Right hindlimb (tissue), 1 donor: Measurements from ENCODE around the gene CRELD2.

ENCODE experiments used
- DNase-seq: peaks from one replicate; pipeline ENCODE4 v3.0.0-alpha.2; 2018

CRELD2 gene

DNA sequence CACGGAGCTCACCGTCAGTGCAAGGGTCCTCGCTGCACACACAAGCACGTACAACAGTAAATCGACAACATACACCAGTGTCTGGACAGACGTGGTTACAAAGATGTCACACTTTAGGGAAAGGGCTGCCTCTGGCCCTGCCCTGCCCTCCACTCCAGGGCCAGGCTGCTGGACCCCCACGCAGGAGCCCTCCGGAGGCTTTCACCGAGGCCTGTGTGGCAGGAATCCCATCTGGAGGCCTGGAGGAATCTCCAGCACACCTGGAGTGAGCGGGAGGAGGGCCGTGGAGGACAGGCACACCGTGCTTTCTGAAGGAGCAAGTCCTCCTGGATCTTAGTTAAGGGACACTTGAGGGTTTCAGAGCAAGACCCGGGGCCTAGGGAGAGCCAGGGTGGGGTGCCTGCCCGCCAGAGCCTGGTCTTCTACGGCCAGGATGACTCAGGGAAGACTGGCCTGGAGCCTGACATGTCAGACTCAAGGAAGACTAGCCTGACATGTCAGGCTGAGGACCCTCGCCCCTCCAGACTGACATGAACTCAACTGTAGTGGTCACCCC, 40.0 kb downstream of the CRELD2 start:
- DNase-seq: peak; percentile 16

DNA sequence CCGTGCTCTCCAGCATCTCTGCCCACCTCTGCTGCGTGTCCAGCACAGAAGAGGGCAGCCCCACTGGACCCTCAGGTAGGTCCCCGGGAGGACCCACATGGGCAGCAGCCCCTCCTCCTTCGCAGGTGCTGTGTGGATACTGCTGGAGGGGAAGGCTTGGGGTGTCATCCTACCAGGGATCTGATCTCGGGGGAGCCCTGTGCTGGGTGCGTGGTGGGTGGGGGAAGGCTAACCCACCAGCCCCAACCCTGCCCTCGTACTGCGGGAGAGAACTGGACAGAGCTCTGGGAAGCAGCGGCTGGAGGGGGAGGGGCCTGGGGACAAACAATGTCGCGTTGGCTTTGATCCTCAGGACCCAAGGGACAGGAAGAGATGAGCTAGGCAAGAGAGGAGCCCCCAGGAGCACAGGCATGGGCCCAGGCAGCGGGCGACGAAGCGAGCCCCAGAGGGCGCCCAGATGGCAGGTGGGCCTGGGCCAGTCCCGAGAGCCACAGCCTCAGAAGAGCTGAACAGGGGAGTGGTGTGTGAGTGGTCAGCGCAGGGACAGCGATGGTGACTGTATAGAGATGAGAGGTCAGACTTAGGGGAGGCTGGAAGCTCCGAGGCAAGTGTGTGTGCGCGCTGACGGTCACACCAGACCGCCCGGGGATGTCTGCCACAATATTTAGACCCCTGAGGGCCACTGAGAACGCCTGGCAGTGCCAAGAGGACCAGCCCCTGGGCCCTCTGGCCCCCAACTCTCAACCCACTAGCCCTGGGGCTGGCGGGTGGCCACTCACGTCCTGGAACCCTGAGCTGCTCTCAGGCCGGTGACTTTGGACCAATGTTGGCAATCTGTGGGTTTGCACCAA, 40.7 kb downstream of the CRELD2 start:
- peak; percentile 39 for DNase-seq

DNA sequence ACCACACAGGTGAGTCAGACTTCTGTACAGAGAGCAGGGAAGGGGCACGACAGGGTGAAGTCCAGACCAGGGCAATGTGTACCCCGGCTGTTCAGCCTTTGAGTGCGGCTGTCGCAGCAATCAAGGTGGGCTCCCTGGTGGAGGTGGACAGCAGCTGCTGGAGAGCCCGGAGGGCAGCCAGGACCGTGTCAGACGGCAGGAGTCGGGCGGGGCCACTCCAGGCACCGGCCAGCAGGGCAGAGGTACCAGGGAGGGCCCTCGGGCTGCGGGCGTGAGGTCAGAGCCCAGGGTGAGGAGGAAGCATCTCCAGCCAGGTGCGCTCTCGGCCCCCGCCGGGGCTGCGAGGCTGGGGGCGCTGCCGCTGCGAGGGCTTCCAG, 41.3 kb downstream of the CRELD2 start:
- no peak for DNase-seq

DNA sequence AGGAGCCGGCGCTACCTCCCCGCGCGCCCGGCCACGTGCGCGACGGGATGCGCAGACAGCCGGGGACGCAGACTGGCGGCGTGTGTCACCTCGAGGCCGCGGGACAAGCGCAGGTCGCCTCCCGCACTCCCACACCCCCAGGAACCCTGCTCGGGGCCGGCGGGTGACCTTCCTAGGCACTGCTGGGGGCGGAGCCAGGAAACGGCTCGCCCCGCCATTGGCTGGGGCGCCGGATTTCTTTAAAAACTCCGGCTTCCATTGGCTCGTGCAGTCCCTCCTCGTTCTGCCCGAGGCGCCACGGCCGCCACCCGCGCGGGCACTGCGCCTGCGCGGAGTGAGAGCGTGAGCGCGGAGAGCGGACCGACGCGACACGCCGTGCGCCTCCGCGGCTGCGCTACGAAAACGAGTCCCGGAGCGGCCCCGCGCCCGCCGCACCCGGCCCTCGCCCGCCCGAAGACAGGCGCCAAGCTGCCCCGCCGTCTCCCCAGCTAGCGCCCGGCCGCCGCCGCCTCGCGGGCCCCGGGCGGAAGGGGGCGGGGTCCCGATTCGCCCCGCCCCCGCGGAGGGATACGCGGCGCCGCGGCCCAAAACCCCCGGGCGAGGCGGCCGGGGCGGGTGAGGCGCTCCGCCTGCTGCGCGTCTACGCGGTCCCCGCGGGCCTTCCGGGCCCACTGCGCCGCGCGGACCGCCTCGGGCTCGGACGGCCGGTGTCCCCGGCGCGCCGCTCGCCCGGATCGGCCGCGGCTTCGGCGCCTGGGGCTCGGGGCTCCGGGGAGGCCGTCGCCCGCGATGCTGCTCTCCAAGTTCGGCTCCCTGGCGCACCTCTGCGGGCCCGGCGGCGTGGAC, 41.9 kb downstream of the CRELD2 start, which contains the start of gene PIM3:
Gene PIM3, plus strand, starts transcription at position 614 of the 846 bp plus-strand sequence. Its CDS starts 176 bp downstream, at position 790.
- peak; percentile 96 for DNase-seq

DNA sequence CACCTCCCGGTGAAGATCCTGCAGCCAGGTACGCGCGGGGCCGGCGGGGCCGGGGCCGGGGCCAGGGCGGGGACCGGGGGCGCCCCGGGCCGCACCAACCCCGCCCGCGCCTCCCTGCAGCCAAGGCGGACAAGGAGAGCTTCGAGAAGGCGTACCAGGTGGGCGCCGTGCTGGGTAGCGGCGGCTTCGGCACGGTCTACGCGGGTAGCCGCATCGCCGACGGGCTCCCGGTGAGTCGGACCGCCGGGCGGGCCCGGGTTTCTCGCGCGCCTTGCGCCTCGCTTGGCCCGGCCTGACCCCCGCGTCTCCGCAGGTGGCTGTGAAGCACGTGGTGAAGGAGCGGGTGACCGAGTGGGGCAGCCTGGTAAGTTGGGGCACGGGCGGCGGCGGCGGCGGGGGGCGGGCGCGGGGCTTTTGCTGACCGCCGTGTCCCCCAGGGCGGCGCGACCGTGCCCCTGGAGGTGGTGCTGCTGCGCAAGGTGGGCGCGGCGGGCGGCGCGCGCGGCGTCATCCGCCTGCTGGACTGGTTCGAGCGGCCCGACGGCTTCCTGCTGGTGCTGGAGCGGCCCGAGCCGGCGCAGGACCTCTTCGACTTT, 42.7 kb downstream of the CRELD2 start:
- no peak for DNase-seq

DNA sequence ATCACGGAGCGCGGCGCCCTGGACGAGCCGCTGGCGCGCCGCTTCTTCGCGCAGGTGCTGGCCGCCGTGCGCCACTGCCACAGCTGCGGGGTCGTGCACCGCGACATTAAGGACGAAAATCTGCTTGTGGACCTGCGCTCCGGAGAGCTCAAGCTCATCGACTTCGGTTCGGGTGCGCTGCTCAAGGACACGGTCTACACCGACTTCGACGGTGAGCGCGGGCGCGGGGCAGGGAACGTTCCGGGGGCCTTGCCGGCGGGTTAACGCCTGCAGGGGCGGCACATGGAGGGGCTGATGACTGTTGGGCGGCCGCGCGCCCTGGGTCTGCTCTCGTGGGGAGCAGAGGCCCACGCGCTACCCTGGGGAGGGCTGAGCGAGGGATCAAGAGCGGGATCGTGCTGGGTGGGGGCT, 43.2 kb downstream of the CRELD2 start:
- DNase-seq: peak; percentile 34

DNA sequence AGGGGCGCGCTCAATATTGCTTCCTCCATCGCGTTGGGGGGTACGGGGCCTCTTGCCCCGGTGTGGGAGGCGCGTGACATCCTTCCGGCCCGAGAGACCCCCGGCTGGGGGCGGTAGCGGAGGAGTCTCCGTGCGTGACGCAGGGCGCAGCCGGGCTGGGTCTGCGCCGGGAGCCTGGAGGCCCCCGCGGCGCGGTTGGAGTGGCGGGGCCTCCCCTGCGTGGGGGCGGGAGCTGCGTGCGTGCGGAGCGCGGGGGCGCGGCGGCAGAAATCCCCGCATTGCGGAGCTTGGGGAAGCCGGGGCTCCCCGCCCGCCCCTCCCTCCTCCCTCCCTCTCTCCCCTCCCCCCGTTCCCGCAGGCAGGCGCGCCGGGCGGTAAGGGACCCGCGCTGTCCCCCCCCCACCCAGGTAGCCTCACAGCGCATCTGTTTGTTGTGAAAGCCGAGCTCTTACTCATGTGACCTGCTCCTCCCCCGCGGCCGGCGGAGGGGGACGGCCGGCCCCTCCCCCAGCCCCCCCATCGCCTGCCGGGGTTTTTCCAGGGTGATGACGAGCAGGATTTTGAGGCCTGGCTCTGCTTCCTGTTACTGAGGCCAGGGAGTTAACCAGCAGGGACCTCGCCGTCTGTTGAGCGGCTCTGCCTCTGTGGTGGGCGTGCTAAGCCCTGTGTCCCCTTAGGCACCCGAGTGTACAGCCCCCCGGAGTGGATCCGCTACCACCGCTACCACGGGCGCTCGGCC, 43.7 kb downstream of the CRELD2 start:
- peak; percentile 86 for DNase-seq

DNA sequence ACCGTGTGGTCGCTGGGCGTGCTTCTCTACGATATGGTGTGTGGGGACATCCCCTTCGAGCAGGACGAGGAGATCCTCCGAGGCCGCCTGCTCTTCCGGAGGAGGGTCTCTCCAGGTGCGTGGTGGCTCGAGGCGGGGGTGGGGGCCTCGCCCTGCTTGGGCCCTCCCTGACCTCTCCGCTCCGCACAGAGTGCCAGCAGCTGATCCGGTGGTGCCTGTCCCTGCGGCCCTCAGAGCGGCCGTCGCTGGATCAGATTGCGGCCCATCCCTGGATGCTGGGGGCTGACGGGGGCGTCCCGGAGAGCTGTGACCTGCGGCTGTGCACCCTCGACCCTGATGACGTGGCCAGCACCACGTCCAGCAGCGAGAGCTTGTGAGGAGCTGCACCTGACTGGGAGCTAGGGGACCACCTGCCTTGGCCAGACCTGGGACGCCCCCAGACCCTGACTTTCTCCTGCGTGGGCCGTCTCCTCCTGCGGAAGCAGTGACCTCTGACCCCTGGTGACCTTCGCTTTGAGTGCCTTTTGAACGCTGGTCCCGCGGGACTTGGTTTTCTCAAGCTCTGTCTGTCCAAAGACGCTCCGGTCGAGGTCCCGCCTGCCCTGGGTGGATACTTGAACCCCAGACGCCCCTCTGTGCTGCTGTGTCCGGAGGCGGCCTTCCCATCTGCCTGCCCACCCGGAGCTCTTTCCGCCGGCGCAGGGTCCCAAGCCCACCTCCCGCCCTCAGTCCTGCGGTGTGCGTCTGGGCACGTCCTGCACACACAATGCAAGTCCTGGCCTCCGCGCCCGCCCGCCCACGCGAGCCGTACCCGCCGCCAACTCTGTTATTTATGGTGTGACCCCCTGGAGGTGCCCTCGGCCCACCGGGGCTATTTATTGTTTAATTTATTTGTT, 44.6 kb downstream of the CRELD2 start:
- peak; percentile 33 for DNase-seq

DNA sequence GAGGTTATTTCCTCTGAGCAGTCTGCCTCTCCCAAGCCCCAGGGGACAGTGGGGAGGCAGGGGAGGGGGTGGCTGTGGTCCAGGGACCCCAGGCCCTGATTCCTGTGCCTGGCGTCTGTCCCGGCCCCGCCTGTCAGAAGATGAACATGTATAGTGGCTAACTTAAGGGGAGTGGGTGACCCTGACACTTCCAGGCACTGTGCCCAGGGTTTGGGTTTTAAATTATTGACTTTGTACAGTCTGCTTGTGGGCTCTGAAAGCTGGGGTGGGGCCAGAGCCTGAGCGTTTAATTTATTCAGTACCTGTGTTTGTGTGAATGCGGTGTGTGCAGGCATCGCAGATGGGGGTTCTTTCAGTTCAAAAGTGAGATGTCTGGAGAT, 45.2 kb downstream of the CRELD2 start:
- no peak for DNase-seq

DNA sequence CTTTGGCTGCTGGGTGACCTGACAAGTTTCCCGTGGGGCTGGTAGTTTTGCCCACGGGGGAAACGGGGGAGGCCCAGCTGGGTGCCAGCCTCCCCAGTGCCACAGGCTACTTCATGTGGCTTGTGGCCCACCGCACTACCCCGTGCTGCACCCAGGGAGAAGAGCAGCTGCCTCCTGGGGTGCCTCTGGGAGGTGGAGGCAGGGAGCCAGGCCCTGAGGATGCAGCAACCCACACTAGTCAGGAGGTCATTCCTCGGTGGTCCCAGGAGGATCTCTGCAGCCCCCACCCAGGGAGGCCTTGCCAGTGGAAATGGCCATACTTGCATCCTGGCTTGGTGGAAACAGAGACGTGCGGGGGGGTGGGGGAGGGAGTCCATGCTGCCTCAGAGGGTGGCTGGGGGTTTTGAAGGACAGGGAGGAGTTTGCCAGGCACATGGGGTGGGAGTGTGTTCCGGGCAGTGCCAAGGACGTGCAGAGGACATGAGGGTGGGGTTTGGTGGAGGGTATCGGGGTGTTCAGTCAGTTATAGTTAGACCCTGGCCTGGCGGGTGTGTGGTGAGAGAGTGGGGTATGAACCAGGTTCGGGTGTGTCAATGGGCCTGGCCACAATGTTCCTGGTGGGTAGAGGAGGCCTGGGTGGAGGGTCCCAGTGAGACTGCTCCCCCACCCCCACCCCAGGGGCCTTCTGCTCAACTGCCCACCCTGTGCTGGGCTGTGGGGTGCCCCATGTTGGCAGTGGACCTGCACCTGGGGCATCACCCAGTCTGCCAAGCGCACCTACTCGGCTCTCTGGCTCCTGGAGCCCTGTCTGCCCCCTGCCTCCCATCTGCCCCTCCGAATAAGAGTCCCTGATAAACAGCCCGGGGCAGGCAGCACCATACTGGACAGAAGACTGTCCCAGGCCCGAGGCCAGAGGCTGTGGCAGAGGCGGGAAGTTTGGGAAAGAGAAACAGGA, 46.0 kb downstream of the CRELD2 start:
- peak; percentile 22 for DNase-seq

DNA sequence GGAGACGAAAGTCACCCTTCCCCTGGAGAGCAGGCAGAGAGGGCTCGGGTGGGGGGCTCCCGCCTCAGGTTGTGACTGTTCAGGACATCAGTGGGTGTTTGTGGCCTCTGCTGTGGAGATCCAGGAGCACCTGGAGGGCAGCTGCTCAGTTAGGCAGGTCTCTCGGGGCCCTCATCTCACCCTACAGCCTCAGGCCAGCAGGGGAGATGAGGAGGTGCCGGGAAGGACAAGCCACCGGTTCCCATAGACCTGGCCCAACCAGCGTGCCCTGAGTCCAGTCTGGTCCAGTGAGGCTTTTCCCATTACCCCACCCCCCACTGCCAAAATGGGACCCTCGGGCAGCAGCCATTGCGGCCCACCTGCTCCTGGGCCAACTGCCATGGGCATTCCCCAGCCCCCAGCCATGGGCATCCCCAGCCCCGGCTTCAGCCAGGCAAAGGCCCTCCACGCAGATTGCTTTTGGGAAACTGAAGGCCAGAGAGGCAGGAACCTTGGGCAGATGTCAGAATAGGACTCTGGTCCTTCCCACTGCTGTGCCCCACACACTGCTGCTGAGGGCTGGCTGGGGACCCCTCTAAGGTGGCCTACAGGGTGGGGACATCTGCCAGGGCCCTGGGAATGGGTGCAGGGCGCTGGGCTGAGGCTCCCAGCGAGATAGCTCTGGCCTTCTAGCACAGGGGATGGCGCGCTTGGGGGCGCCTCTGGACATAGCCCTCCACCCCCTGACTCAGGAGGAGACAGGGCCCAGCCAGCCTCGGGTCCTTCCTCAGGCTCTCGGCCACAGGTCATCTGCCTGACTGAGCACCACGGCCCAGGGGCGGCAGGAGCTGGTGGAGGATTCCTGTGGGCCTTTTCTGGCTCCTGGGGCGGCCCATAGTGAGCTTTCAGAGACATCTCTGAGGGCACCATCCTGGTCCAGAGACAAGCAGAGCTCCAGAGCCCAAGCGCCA, 46.9 kb downstream of the CRELD2 start:
- DNase-seq: peak; percentile 24

DNA sequence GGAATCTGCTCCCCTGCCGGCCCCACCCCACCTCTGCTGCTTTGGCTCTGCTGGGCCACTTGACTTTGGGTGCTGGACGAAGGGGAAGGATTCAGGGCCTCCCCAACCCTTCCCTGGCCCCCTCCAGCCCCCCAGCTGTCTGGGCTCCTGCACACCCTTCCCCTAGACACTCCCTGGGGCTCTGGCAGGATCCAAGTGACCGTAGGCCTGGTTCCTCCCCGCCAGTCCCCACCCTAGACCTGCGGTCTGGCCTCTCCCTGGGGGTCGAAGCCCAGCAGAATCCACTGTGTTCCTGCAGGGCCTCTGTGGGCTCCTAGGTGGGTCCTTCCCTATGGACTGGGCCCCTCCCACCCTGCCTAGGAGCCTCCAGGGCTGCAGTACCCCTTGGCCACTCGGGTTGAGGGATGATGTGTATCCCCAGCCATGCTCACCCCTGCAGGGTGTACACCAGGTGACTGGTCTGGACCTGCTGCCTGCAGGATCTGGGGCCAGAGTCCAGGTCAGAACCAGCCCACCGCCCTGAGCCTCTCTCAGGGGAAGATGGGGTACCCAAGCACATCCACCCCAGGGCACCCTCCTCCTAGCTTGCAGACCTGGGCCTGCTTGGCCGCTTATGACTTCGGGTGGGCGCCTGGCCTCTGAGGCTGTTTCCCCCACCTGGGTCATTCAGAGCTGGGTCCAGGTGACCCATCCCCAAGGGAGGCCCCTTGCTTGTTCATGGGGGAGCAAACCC, 47.8 kb downstream of the CRELD2 start:
- DNase-seq: peak; percentile 18

DNA sequence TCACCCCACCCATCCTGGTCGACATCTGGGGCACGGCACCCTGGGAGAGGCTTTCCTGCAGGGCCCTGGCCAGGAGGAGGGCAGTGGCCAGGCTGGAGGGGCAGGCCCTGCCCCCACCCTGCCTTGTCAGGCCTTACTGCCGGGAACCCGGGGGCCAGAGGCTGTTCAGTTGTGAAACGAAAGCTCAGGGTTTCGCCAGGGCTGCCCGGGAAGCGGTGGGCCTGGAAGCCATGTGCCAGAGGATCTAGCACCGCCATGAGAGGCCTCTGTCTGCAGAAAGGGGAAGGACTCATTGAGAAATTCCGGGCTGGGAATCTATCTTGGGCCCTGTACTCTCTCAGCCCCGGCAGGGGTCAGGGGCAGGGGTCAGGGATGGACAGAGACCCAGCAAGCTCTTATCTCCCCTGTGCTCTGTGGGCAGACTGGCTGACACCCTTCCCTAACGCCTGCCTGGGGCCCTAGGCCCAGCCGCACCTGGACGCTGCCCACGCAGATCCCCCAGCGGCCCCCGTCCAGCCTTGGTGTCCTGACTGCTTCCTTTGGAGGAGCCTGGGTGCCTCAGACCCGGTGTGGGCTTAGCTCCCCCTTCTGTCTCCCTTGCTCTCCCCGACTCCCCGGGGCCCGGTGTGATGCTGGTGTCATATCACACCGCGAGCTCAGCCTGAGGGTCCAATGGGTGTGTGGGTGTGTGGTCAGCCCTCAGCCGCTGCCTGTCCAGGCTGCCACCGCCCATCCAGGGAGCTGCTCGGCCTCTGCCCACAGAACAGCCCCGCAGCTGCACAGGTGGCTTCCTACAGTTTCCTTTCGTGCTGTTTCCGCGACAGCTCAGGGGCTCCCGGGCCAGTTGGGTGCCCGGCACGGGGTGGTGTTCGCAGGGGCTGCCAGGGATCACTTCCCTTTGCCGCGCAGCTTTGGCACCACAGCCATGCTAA, 48.6 kb downstream of the CRELD2 start:
- DNase-seq: peak; percentile 41

DNA sequence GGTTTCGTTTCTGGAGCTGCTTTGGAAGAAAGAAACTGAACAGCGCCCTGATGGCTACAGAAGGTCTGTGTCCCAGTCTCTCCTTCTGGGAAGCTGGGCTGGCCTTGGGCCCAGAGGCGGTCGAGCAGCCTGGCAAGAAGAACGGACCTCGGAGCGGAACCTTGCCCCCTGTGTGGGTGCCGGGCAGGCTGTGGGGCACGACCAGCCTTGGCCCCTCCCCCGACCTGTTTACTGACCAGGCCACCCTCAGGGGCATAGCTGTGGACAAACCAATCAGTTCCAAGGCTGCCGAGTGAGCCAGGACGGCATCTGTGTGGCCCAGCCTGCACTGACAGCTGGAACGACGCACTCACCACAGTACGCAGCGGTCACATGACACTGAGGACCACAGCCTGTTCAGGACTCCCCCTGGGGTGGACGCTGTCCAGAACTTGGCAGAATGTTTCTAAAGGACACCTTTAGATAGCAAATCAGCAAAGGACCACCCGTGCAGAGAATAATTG, 49.3 kb downstream of the CRELD2 start:
- peak; percentile 33 for DNase-seq

DNA sequence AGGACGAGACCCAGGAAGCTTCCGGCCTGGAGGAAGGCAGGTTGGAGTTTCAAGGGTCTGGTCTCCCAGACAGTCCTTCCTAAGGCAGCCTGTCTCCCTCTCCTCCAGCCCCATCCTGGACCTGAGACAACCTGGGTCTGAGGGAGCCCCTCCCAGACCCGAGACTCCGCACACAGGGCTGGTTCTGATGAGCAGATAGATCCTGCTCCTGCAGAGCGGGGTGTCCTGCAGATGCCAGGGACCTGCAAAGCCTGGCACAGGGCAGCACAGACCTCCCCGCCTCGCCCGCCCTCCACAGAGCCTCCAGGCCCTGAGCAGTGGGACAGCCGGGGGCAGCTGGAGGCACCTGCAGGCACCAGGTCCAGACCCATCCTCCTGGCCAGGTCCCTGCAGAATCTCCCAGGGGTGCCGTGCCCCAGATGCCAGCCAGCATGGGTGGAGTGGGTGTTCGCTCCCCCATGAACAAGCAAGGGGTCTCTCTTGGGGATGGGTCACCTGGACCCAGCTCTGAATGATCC, 49.9 kb downstream of the CRELD2 start:
- peak; percentile 18 for DNase-seq
